H1 (cell line): Measurements from ENCODE around the gene BZW2. TPM values are rescaled to one million over a fixed set of nuclear protein-coding genes. Genes with fewer than 3 reads are reported as not detected.

ENCODE experiments used
- CTCF ChIA-PET: fragments of 300-600 bp; sonication (Branson Sonifier 250); formaldehyde crosslinking; loops from one replicate; lab custom pipeline; 2021; ENCODE audit not compliant: partially characterized antibody; lab: Charles Lee
- POLR2A ChIA-PET: fragments of 300-600 bp; sonication (Branson Sonifier 250); formaldehyde crosslinking; loops from one replicate; lab custom pipeline; 2021; ENCODE audit warnings: inconsistent platforms; ENCODE audit not compliant: partially characterized antibody; lab: Charles Lee
- DNase-seq, 2 experiments: peaks; one replicate each; pipeline versions ENCODE4 v3.0.0 to v3.0.0-alpha.2; 2010 to 2022; ENCODE audit warnings: low spot score in 2 of 2, low read depth in 1 of 2, mixed read lengths in 1 of 2
- FAIRE-seq: peaks from 2 replicates; lab custom pipeline; 2011; peaks lifted over from hg19 to GRCh38; lab: Jason Lieb, UNC
- H2AFZ ChIP-seq: 2 replicates; pipeline ENCODE4 v1.8.1; 2012; ENCODE audit warnings: low read length, inconsistent platforms
- H2AK5ac ChIP-seq: 2 replicates; pipeline ENCODE4 v1.6.1; 2013; ENCODE audit warnings: low read depth, low read length
- H2BK120ac ChIP-seq: replicated peaks from 2 replicates; pipeline ENCODE3; 2013; ENCODE audit warnings: low read depth, low read length, inconsistent platforms
- H2BK12ac ChIP-seq: 2 replicates; pipeline ENCODE4 v1.6.1; 2013; ENCODE audit warnings: low read depth, low read length
- H2BK15ac ChIP-seq: 2 replicates; pipeline ENCODE4 v1.6.1; 2013; ENCODE audit warnings: low read length
- H2BK20ac ChIP-seq: 2 replicates; pipeline ENCODE4 v1.6.1; 2013; ENCODE audit warnings: low read length
- H2BK5ac ChIP-seq: 2 replicates; pipeline ENCODE4 v1.6.1; 2013; ENCODE audit warnings: low read depth, low read length
- H3K14ac ChIP-seq: 2 replicates; pipeline ENCODE4 v1.6.1; 2013; ENCODE audit warnings: inconsistent platforms; ENCODE audit not compliant: insufficient read length
- H3K18ac ChIP-seq: 2 replicates; pipeline ENCODE4 v1.6.1; 2013; ENCODE audit warnings: low read length; ENCODE audit errors: extremely low read depth
- H3K23ac ChIP-seq: 2 replicates; pipeline ENCODE4 v1.6.1; 2013; ENCODE audit warnings: inconsistent platforms; ENCODE audit not compliant: insufficient read length
- H3K23me2 ChIP-seq: 2 replicates; pipeline ENCODE4 v1.6.1; 2013; ENCODE audit warnings: low read depth, low read length
- H3K27ac ChIP-seq: 2 replicates; pipeline ENCODE4 v1.6.1; 2011; ENCODE audit warnings: low read depth, low read length, inconsistent platforms
- H3K27me3 ChIP-seq, 4 experiments: replicated peaks in 1 of 4; 1 replicate in 1 of 4; 2 replicates in 3 of 4; pipeline versions ENCODE4 v1.6.1 to v1.8.1; 2011 to 2013; ENCODE audit warnings: low read length in 3 of 4, mild to moderate bottlenecking in 3 of 4, inconsistent platforms in 2 of 4, mixed read lengths in 2 of 4, moderate library complexity in 1 of 4; ENCODE audit not compliant: control insufficient read depth in 3 of 4, insufficient read depth in 3 of 4; ENCODE audit errors: extremely low read depth in 1 of 4
- H3K36me3 ChIP-seq, 4 experiments: 2 replicates each; pipeline versions ENCODE4 v1.6.1 to v1.8.1; 2011 to 2013; ENCODE audit warnings: mild to moderate bottlenecking in 4 of 4, low read length in 3 of 4, moderate library complexity in 2 of 4, control low read depth in 1 of 4, inconsistent platforms in 1 of 4; ENCODE audit not compliant: insufficient read depth in 4 of 4, control insufficient read depth in 2 of 4
- H3K4ac ChIP-seq: replicated peaks from 2 replicates; pipeline ENCODE3; 2013; ENCODE audit warnings: low read length, low read depth, mixed read lengths, inconsistent platforms; ENCODE audit not compliant: insufficient read length
- H3K4me1 ChIP-seq, 4 experiments: replicated peaks in 1 of 4; 1 replicate in 1 of 4; 2 replicates in 3 of 4; pipeline versions ENCODE4 v1.6.1 to v1.8.1; 2011 to 2013; ENCODE audit warnings: low read length in 3 of 4, inconsistent platforms in 2 of 4, mixed read lengths in 1 of 4; ENCODE audit not compliant: insufficient read depth in 4 of 4, control insufficient read depth in 3 of 4
- H3K4me2 ChIP-seq, 2 experiments: 2 replicates each; pipeline versions ENCODE4 v1.6.1 to v1.8.1; 2011 to 2013; ENCODE audit warnings: low read depth in 2 of 2, low read length in 2 of 2, control low read depth in 1 of 2, inconsistent platforms in 1 of 2, mild to moderate bottlenecking in 1 of 2; ENCODE audit not compliant: insufficient read depth in 1 of 2
- H3K4me3 ChIP-seq, 4 experiments: fragments of 200-600, 300-600 bp in 1 of 4; sonication (generic), shearing (Covaris generic), sonication (Bioruptor Twin) in 1 of 4; 2 replicates each; pipeline versions ENCODE4 v1.5.1 to v1.8.1; 2011 to 2016; ENCODE audit warnings: low read length in 4 of 4, low read depth in 3 of 4, control low read depth in 2 of 4, inconsistent platforms in 2 of 4, mild to moderate bottlenecking in 2 of 4, mixed read lengths in 1 of 4, moderate library complexity in 1 of 4; ENCODE audit not compliant: insufficient read depth in 2 of 4; ENCODE audit errors: extremely low read depth in 1 of 4
- H3K56ac ChIP-seq: replicated peaks from 2 replicates; pipeline ENCODE3; 2013; ENCODE audit warnings: low read depth, mild to moderate bottlenecking, mixed read lengths, low read length, inconsistent platforms; ENCODE audit not compliant: insufficient read length
- H3K79me1 ChIP-seq: 2 replicates; pipeline ENCODE4 v1.6.1; 2013; ENCODE audit warnings: low read depth, low read length, control low read depth
- H3K79me2 ChIP-seq, 2 experiments: 2 replicates each; pipeline versions ENCODE4 v1.6.1 to v1.8.1; 2012 to 2013; ENCODE audit warnings: low read length in 2 of 2, mild to moderate bottlenecking in 2 of 2, inconsistent platforms in 1 of 2; ENCODE audit not compliant: insufficient read depth in 2 of 2, control insufficient read depth in 1 of 2
- H3K9ac ChIP-seq, 4 experiments: replicated peaks in 1 of 4; 1 replicate in 1 of 4; 2 replicates in 3 of 4; pipeline versions ENCODE4 v1.6.1 to v1.8.1; 2011 to 2013; ENCODE audit warnings: low read depth in 3 of 4, low read length in 3 of 4, control low read depth in 2 of 4, mild to moderate bottlenecking in 2 of 4, moderate library complexity in 2 of 4, inconsistent platforms in 1 of 4; ENCODE audit errors: extremely low read depth in 1 of 4
- H3K9me3 ChIP-seq, 2 experiments: 2 replicates each; pipeline versions ENCODE4 v1.6.1 to v1.8.1; 2012 to 2013; ENCODE audit warnings: mild to moderate bottlenecking in 2 of 2, moderate library complexity in 2 of 2, control low read depth in 1 of 2, inconsistent platforms in 1 of 2, low read depth in 1 of 2, low read length in 1 of 2, mixed read lengths in 1 of 2; ENCODE audit not compliant: insufficient read depth in 2 of 2
- H4K20me1 ChIP-seq, 2 experiments: replicated peaks in 1 of 2; 2 replicates each; pipeline versions ENCODE3 to v1.8.1; 2011 to 2013; ENCODE audit warnings: inconsistent platforms in 2 of 2, low read length in 2 of 2, mild to moderate bottlenecking in 1 of 2; ENCODE audit not compliant: insufficient read depth in 2 of 2, control insufficient read depth in 1 of 2
- H4K5ac ChIP-seq: 2 replicates; pipeline ENCODE4 v1.6.1; 2013; ENCODE audit warnings: low read length, low read depth, mixed read lengths, inconsistent platforms; ENCODE audit not compliant: insufficient read length
- H4K8ac ChIP-seq: 2 replicates; pipeline ENCODE4 v1.8.0; 2013; ENCODE audit warnings: mild to moderate bottlenecking, moderate library complexity, low read length, inconsistent platforms; ENCODE audit not compliant: insufficient read depth; ENCODE audit errors: extremely low read depth
- H4K91ac ChIP-seq: replicated peaks from 2 replicates; pipeline ENCODE3; 2013; ENCODE audit warnings: low read length, mixed read lengths, inconsistent platforms; ENCODE audit not compliant: insufficient read length
- CTBP2 ChIP-seq: IDR thresholded peaks from 2 replicates; pipeline ENCODE4 v1.7.0; 2011; ENCODE audit warnings: borderline replicate concordance, mild to moderate bottlenecking, moderate library complexity, mixed read lengths, low read length; ENCODE audit not compliant: insufficient read depth, insufficient read length
- EP300 ChIP-seq, 2 experiments: IDR thresholded peaks; 1 replicate in 1 of 2; 2 replicates in 1 of 2; pipeline ENCODE4 v1.6.1; 2011 to 2012; ENCODE audit warnings: low read depth in 2 of 2, low read length in 2 of 2, mild to moderate bottlenecking in 2 of 2, borderline replicate concordance in 1 of 2, inconsistent platforms in 1 of 2, moderate library complexity in 1 of 2
- PHF8 ChIP-seq: fragments of 200-600 bp; sonication (generic); conservative IDR thresholded peaks from 2 replicates; pipeline ENCODE4 v1.7.1; 2012; ENCODE audit warnings: low read depth, mild to moderate bottlenecking, inconsistent platforms, low read length, moderate library complexity
- POU5F1 ChIP-seq: IDR thresholded peaks from 2 replicates; pipeline ENCODE4 v1.6.1; 2011; ENCODE audit warnings: low read depth, mild to moderate bottlenecking, low read length, moderate library complexity
- TAF1 ChIP-seq: IDR thresholded peaks from 2 replicates; pipeline ENCODE4 v1.6.1; 2011; ENCODE audit warnings: mild to moderate bottlenecking, low read depth, low read length
- WGBS, 2 experiments: shearing (Covaris generic) in 1 of 2; methylation state at CpG; one replicate each; pipeline versions ENCODE4 v1.1.6 to v1.1.7; 2013 to 2015; ENCODE audit warnings: low lambda C conversion rate in 2 of 2, mixed read lengths in 2 of 2, inconsistent platforms in 1 of 2, low coverage in 1 of 2, missing lambda C conversion rate in 1 of 2; ENCODE audit not compliant: insufficient replicate concordance in 2 of 2, insufficient coverage in 1 of 2, insufficient read length in 1 of 2; ENCODE audit errors: extremely low coverage in 1 of 2, missing lambda C conversion rate in 1 of 2; 5-methylcytosine and 5-hydroxymethylcytosine counted together
- polyA plus RNA-seq, 7 experiments: library from polyadenylated mRNA; depleted of rRNA in 3 of 7; stranded (reverse) in 5 of 7; unstranded in 2 of 7; fragments of >200 nt in 5 of 7; fragments of 200-250 nt in 2 of 7; gene quantifications; 1 replicate in 5 of 7; 2 replicates in 1 of 7; 4 replicates in 1 of 7; pipeline versions ENCODE4 v1.2.1 to v1.2.3, GENCODE V29; 2011 to 2013; ENCODE audit warnings: missing spikeins in 2 of 7, mixed read lengths in 2 of 7
- total RNA-seq: library from RNA; stranded (reverse); fragmentation: NEBNext Ultra II Directional; extraction: Animal tissue kit (Norgen Biotek cat#: 25700); gene quantifications from 2 replicates; pipeline ENCODE4 v1.2.1, GENCODE V29; 2021

Gene BZW2
- total and polyA plus RNA-seq, 2 of the 8 experiments (the other 6 are each of a cell fraction or from before 2014, with no cell fraction given) = 32.3 to 103 TPM

DNA sequence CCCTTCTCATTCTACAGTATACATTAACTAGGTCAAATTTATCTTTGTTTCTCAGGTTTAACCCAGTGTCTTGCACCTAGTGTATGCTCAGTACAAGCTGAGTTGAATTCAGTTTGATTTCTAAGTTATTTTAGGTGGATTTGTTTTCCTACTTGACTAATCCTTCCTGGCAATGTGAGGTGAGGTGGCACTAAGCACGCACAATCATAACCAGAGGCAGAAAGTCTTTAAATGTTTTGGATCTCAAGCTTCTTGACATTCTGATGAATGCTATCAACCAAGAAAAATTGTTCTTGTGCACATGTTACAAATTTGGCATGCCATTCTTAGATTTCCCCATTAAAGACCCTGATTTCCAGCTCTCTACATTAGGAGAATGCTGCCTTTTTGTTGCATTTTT is 3.2 kb downstream of the BZW2 start:
- H3K23me2 ChIP-seq = peaks cover 7% of the 10 kb centered on the region
- TF ChIP-seq TAF1 (no peak), EP300 (IDR thresholded peaks at IDR 0.05; ENCODE audit: borderline replicate concordance in 1 of 2, low read depth in 2 of 2, low read length in 2 of 2) (no peak), POU5F1 (no peak), CTBP2 (no peak), PHF8 (no peak)
- H2BK120ac ChIP-seq = no peak overlapping the region
- H3K9me3 ChIP-seq = no peaks in the 10 kb centered on the region
- H4K91ac ChIP-seq = no peak overlapping the region
- no peak overlapping the region for H3K23ac ChIP-seq
- no peak overlapping the region for H3K9ac ChIP-seq
- no peak overlapping the region for H3K4ac ChIP-seq
- peaks cover 15 to 80% of the 10 kb centered on the region in 2 experiments for H3K79me2 ChIP-seq
- peaks cover 7 to 12% of the 10 kb centered on the region in 2 experiments for H4K20me1 ChIP-seq
- H4K8ac ChIP-seq = no peak overlapping the region
- H3K36me3 ChIP-seq = no peaks in the 10 kb centered on the region
- H2BK15ac ChIP-seq = no peak overlapping the region
- no peak overlapping the region for H3K4me3 ChIP-seq
- ChIA-PET POLR2A (no interaction called here), CTCF (no interaction called here)
- no peak overlapping the region for H3K27ac ChIP-seq
- no peak overlapping the region for H2BK20ac ChIP-seq
- no peak overlapping the region for H3K56ac ChIP-seq
- no peak for FAIRE-seq
- no peaks in the 10 kb centered on the region for H3K27me3 ChIP-seq
- no peak overlapping the region for H4K5ac ChIP-seq
- no peak for DNase-seq
- WGBS, 2 experiments = 95% methylated on average over 1 of the region's 1 CpG; no CpG with 5 or more reads in 1 of the 2 experiments
- peaks cover 5% of the 10 kb centered on the region; the same call in 1 of the 2 replicates for H3K79me1 ChIP-seq
- H3K18ac ChIP-seq = no peak overlapping the region
- no peak overlapping the region for H2AK5ac ChIP-seq
- peaks cover 3 to 15% (median 6%) of the 10 kb centered on the region in 4 experiments; a peak in 4 of 7 replicates for H3K4me1 ChIP-seq
- no peak overlapping the region for H2BK12ac ChIP-seq
- no peak overlapping the region for H2BK5ac ChIP-seq
- no peak overlapping the region for H2AFZ ChIP-seq
- no peak overlapping the region; a peak in 1 of 4 replicates for H3K4me2 ChIP-seq
- H3K14ac ChIP-seq = no peak overlapping the region
